Activated CD4-positive, alpha-beta T cell treated with anti-CD3 and anti-CD28 coated beads, Interleukin-2, amount 50 U/mL, for 16 hours (primary cell): ENCODE data around the gene TTBK1.
A peak's percentile ranks its signal among the peaks of the same experiment; 100 is the strongest.

Source experiments
- DNase-seq: peaks from one replicate; pipeline ENCODE4 v3.0.0-alpha.2; 2020

The TTBK1 gene

GRCh38 chr6:43256670-43257366 is 13.5 kb downstream of the TTBK1 start:
- no peak for DNase-seq

DNA sequence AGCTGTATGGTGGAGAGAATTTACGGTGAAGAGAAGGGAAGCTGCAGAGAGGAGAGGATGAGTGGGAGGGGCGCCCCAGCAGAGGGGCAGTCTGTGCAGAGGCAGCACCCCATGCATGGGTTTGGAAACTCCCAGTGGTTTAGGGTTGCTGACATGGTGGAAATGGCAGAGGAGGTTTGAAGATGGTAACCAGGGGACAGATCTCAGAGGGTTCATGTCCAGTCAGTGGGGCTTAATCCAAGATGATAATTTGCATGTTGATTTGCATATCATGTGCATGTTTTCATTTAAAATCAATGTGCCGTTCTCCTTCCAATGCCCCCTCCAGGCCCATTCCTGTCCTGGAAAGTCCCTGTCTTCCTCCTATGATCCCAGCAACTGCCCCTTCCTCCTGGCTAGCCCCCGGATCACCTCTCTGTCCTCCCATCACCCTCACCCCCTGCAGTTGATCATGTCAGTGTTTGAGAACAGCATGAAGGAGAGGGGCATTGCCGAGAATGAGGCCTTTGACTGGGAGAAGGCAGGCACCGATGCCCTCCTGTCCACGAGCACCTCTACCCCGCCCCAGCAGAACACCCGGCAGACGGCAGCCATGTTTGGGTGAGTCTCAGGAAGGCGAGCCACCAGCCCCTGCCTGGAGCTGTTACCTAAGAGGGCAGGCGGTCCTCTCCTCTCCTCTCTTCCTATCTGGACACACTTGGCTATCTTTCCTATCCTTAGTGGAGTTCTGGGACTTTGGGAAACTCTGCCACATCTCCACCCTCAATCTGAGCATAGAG is 14.3 kb downstream of the TTBK1 start:
- DNase-seq: peak; percentile 12

- no peak for DNase-seq
Measured at GRCh38 chr6:43258180-43258579, 14.9 kb downstream of the TTBK1 start.

DNA sequence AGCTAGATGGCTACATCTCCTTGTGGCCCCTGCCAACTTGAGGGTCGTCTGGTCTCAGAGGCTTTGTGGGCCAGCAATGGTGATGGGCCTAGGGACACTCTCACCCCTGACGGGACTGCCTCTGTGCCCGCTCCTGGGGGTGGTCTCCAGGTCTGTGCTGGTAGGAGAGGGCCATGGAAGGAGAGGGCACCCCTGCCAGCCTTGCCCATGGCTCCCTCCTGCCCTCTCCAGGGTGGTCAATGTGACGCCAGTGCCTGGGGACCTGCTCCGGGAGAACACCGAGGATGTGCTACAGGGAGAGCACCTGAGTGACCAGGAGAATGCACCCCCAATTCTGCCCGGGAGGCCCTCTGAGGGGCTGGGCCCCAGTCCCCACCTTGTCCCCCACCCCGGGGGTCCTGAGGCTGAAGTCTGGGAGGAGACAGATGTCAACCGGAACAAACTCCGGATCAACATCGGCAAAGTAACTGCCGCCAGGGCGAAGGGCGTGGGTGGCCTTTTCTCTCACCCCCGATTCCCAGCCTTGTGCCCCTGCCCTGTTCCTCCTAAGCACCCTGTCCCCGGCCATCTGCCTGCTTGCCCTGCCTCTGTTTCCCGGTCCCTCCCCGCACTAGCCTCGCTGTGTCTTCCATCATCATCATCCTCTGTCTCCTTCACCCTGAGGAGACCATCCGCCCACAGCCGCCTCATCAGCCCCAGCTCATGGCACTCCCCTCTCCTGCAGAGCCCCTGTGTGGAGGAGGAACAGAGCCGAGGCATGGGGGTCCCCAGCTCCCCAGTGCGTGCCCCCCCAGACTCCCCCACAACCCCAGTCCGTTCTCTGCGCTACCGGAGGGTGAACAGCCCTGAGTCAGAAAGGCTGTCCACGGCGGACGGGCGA is 15.8 kb downstream of the TTBK1 start:
- DNase-seq: no peak

DNA sequence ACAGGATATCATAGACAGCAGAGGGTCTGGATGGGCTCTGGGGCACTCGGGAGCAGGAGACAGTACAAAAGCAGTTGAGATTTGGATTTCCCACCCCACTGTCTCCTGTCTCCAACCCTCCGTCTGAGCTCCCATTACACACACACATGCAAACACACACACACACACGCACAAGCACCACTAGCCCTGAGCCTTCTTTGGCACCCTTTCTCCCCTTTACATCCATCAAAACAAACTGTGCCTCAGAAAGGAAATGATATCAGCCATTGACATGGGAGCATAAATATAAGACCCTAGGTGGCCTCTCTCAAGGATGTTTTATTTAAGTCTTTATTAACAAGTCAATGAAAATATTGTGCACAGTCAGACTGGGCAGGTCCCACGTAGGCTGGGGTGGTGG is 17.5 kb downstream of the TTBK1 start:
- DNase-seq: no peak

- DNase-seq: no peak
Measured at GRCh38 chr6:43261198-43261597, 17.9 kb downstream of the TTBK1 start.

- no peak for DNase-seq
Measured at GRCh38 chr6:43262000-43262779, 18.9 kb downstream of the TTBK1 start.

DNA sequence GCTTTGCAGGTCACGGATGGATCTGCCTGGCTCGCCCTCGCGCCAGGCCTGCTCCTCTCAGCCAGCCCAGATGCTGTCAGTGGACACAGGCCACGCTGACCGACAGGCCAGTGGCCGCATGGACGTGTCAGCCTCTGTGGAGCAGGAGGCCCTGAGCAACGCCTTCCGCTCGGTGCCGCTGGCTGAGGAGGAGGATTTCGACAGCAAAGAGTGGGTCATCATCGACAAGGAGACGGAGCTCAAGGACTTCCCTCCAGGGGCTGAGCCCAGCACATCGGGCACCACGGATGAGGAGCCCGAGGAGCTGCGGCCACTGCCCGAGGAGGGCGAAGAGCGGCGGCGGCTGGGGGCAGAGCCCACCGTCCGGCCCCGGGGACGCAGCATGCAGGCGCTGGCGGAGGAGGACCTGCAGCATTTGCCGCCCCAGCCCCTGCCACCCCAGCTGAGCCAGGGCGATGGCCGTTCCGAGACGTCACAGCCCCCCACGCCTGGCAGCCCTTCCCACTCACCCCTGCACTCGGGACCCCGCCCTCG is 19.6 kb downstream of the TTBK1 start:
- DNase-seq: no peak

GRCh38 chr6:43263314-43264178 is 20.3 kb downstream of the TTBK1 start:
- DNase-seq: peak; percentile 77

DNA sequence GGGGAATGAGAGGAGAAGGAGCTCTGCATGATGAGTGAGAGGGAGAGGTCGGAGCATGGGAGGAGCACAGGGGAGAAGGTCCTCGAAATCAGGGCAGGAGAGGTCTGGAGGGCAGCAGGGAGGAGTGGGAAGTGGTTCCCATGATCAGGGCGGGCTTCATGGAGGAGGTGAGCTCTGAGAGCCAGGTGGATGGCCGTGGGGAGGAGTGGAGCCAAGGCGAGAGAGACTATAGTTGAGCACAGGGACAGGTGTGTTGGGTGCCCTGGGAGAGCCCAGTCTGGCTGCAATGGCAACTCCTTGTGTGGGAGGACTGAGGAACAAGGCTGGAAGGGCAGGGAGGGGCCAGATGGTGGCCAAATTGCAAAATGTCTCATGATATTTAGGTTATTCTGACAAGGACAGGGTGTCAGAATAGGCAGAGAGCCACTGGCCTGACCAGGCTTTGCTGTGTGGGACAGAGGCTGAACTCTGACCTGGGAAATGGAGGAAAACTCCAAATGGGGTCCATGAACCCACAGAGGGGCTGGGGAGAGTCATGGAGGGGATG is 21.4 kb downstream of the TTBK1 start:
- DNase-seq: no peak

DNA sequence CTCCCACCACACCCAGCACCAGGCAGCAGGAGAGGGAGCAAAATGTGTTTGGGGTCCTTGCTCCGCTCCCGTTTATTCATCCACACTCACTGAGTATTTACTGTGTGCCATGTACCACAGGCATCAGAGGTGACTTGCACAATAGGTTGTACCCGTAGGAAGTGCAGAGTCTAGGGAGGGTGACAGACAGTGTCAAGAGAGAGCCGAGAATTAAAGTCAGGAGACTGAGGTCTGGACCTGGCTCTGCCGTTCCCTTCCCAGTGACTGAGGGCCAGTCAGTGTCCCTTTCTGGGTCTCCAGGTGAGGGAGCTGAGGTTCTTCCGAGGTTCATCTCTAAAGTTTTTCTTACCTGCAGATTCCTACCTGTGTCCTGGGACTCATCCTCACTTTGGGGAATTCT is 22.3 kb downstream of the TTBK1 start:
- DNase-seq: no peak

- DNase-seq: no peak
Measured at GRCh38 chr6:43267619-43268354, 24.5 kb downstream of the TTBK1 start.

GRCh38 chr6:43268355-43268700 is 25.0 kb downstream of the TTBK1 start:
- DNase-seq: no peak

DNA sequence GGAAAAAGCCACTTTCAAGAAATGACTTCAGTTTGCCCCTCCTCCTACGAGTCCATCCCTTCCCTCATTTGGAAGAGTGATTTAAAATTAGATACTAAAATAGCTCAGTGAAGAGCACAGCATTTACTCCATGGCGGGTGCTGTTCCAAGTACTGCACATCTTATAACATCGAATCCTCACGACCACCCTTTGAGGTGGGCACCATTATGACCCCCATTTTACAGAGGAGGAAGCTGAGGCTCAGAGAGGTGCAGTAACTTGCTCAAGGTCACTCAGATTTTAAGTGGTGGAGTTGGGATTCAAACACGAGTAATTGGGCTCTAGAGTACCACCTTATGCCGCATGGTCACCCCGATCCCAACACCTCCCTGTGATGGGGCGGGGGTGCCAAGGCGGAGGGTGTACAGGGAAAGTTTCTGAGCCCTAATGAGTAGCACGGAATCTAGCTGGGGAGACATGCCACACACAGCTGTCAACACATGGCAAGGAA is 25.5 kb downstream of the TTBK1 start:
- no peak for DNase-seq

DNA sequence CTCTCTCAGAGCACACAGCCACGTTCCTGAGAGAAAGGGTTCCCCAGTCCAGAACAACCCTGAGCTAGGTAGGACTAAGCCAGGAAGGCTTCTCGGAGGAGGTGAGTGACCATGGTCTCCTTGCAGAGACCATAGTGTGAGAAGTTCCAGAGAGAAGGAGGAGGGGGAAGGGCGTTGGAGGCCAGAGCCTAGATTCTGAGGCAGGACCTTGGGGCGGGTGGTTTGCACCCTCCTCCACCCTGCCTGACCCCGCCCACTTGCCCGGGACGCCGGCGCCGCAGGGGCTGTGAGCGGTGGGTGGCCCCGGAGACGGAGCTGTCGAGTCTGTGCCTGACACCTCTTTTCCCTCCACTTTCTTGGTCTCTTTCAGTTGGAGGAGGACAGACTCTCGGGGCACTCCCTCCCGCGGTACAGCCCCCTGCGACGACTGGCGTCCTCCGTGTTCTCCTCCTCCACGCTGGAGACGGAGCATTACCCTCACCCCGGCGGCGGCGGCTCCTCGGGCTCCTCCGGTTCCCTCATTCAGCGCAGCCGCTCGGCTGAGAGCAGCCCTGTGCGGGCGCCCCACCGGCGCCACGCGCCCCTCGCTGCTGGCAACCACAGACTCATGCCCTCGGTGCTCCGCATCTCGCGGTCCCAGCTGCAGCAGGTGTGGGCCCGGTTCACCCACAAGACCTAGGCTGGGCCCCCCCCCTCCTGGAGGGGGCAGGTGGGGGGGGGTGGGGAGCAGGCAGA is 26.2 kb downstream of the TTBK1 start:
- peak; percentile 10 for DNase-seq

DNA sequence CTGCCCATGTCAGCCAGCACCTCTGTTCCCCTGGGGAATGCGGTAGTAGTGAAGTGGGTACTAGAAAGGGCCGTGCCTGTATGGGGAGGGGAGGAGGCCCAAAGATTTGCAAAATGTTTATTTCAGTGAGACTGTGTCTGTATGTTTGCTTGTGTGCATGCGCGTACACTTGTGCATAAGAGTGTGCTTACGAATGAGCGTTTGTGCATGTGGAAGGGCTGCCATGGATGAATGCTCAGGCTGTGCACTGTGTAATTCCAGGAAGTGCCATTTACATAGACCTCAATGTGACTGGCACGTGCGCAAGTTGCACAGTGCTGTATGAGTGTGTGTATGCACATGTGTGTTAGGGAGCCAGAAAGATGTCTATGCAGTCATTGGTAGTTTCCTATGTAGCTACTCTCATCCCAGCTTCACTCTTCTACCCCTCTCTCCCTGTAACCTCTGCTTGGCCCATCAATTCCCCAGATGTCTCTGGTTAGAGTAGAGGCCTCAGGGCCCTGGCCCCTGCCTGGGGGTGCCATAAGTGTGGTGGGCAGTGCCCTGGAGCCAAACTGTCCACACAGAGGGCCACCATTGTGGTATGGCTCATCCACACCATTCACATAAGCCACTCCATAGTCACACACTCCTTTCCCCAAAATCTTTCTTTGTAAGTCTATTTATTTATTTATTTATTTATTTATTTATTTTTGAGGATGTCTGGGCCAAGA is 28.0 kb downstream of the TTBK1 start:
- DNase-seq: no peak

DNA sequence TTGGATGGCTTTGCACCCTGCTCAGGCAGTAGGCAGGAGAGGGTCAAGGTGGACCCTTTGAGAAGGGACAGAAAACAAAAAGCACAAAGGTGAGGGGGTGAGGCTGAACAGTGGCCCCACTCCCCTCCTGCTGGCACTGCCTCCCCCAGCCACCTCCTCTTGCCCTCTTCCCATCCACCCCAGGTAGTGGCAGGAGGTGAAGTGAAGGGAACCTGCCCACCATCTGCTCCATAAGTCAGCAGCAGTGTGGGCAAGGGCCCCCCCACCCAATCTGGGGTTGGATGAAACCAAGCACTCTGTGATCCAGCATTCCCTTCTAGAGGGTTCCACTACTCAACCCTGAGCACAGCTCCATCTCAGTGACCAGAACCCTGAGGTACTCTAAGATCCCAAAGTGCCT is 28.7 kb downstream of the TTBK1 start:
- DNase-seq: no peak

- no peak for DNase-seq
Measured at GRCh38 chr6:43273707-43274106, 30.4 kb downstream of the TTBK1 start.
